ENCODE measurements around the gene MYRFL.

MYRFL gene

GRCh38 chr12:69880571-69880970, 55.5 kb downstream of the MYRFL start:
- Histone ChIP-seq H3K4me3 (ENCODE audit: low read depth, low read length) (no peak overlapping the region), H3K36me3 (no peaks in the 10 kb centered on the region), H3K27ac (no peak overlapping the region), H3K9me3 (ENCODE audit: severe bottlenecking) (no peaks in the 10 kb centered on the region), H3K27me3 (ENCODE audit: insufficient read depth, low read depth, severe bottlenecking) (no peaks in the 10 kb centered on the region)
- no peak for TF ChIP-seq CTCF (IDR thresholded peaks at IDR 0.05; ENCODE audit: low read depth, low read length)
- no peak for DNase-seq

- no peak for TF ChIP-seq CTCF (IDR thresholded peaks at IDR 0.05; ENCODE audit: low read depth, low read length)
- H3K27me3 ChIP-seq (ENCODE audit: insufficient read depth, low read depth, severe bottlenecking): no peaks in the 10 kb centered on the region
- no peaks in the 10 kb centered on the region for H3K9me3 ChIP-seq (ENCODE audit: severe bottlenecking)
- no peak overlapping the region for H3K4me3 ChIP-seq (ENCODE audit: low read depth, low read length)
- no peaks in the 10 kb centered on the region for H3K36me3 ChIP-seq
- peak; percentile 62 for DNase-seq
- H3K27ac ChIP-seq: peak overlapping the region; percentile 32
Observed at GRCh38 chr12:69881771-69882170, 56.7 kb downstream of the MYRFL start.

- Histone ChIP-seq H3K27ac (no peak overlapping the region), H3K27me3 (ENCODE audit: insufficient read depth, low read depth, severe bottlenecking) (no peaks in the 10 kb centered on the region), H3K4me3 (ENCODE audit: low read depth, low read length) (no peak overlapping the region), H3K9me3 (ENCODE audit: severe bottlenecking) (no peaks in the 10 kb centered on the region), H3K36me3 (no peaks in the 10 kb centered on the region)
- no peak for TF ChIP-seq CTCF (IDR thresholded peaks at IDR 0.05; ENCODE audit: low read depth, low read length)
- no peak for DNase-seq
Observed at GRCh38 chr12:69884386-69884785, 59.4 kb downstream of the MYRFL start.

- H3K36me3 ChIP-seq: no peaks in the 10 kb centered on the region
- no peaks in the 10 kb centered on the region for H3K9me3 ChIP-seq (ENCODE audit: severe bottlenecking)
- no peak overlapping the region for H3K4me3 ChIP-seq (ENCODE audit: low read depth, low read length)
- no peak for DNase-seq
- no peak overlapping the region for H3K27ac ChIP-seq
- no peaks in the 10 kb centered on the region for H3K27me3 ChIP-seq (ENCODE audit: insufficient read depth, low read depth, severe bottlenecking)
- no peak for TF ChIP-seq CTCF (IDR thresholded peaks at IDR 0.05; ENCODE audit: low read depth, low read length)
Observed at GRCh38 chr12:69885658-69886057, 60.6 kb downstream of the MYRFL start.

GRCh38 chr12:69886109-69886508, 61.1 kb downstream of the MYRFL start:
- H3K36me3 ChIP-seq: no peaks in the 10 kb centered on the region
- no peak overlapping the region for H3K4me3 ChIP-seq (ENCODE audit: low read depth, low read length)
- DNase-seq: no peak
- TF ChIP-seq CTCF (IDR thresholded peaks at IDR 0.05; ENCODE audit: low read depth, low read length): no peak
- H3K27me3 ChIP-seq (ENCODE audit: insufficient read depth, low read depth, severe bottlenecking): no peaks in the 10 kb centered on the region
- H3K27ac ChIP-seq: no peak overlapping the region
- no peaks in the 10 kb centered on the region for H3K9me3 ChIP-seq (ENCODE audit: severe bottlenecking)

GRCh38 chr12:69886715-69887114, 61.7 kb downstream of the MYRFL start:
- TF ChIP-seq CTCF (IDR thresholded peaks at IDR 0.05; ENCODE audit: low read depth, low read length): no peak
- Histone ChIP-seq H3K27me3 (ENCODE audit: insufficient read depth, low read depth, severe bottlenecking) (no peaks in the 10 kb centered on the region), H3K27ac (no peak overlapping the region), H3K9me3 (ENCODE audit: severe bottlenecking) (no peaks in the 10 kb centered on the region), H3K4me3 (ENCODE audit: low read depth, low read length) (no peak overlapping the region), H3K36me3 (no peaks in the 10 kb centered on the region)
- DNase-seq: no peak

All from WERI-Rb-1 (cell line).